Superior temporal gyrus (tissue), 1 donor: ENCODE measurements around the gene OFD1.

Experiments
- DNase-seq: peaks from one replicate; pipeline ENCODE4 v3.0.0-alpha.2; 2016; ENCODE audit errors: extremely low spot score

Gene OFD1, protein sequence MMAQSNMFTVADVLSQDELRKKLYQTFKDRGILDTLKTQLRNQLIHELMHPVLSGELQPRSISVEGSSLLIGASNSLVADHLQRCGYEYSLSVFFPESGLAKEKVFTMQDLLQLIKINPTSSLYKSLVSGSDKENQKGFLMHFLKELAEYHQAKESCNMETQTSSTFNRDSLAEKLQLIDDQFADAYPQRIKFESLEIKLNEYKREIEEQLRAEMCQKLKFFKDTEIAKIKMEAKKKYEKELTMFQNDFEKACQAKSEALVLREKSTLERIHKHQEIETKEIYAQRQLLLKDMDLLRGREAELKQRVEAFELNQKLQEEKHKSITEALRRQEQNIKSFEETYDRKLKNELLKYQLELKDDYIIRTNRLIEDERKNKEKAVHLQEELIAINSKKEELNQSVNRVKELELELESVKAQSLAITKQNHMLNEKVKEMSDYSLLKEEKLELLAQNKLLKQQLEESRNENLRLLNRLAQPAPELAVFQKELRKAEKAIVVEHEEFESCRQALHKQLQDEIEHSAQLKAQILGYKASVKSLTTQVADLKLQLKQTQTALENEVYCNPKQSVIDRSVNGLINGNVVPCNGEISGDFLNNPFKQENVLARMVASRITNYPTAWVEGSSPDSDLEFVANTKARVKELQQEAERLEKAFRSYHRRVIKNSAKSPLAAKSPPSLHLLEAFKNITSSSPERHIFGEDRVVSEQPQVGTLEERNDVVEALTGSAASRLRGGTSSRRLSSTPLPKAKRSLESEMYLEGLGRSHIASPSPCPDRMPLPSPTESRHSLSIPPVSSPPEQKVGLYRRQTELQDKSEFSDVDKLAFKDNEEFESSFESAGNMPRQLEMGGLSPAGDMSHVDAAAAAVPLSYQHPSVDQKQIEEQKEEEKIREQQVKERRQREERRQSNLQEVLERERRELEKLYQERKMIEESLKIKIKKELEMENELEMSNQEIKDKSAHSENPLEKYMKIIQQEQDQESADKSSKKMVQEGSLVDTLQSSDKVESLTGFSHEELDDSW

DNA sequence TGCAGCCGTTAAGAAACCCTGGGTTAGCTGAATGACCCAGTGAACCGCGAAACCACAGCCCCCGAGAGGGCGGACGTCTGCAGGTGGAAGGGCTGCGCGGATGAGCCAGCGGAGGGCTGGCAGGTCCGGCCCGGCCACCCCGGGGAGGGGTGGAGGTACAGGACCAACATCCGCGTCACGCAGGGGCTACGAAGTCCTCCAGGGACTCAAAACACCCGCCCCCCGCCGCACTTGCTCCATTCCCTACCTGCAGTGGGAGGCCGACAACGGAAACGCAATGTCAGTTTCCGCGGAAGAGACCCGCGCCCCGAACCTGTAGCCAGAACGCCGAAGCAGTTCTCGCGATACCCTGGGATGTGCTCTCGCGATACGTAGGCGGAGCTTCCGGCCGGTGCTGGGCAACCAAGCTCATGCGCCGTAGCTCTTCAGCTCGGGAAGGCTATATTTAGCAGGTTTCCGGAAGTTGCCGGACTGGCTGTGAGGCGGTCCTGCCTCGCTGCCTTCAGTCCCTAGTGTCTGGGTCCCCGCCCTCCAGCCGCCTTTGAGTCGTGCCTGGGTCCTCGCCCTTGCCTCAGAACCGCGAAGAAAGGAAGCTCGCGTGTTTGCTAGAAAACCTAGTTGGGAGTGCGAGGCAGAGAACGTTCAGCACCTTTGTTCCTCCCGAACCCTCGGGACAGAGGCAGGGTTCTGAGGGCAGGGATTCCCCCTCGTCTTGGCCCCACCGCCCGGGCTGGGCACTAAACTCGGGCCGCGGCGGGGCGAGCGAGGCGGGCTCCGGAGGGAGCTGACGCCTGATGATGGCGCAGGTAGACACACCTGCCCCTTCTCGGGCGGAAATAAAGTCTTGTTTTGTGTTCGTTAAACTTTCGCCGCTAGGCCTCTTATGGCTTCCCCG is at the start of gene OFD1, which contains the start of gene TRAPPC2:
Gene OFD1, plus strand, starts transcription at position 471 of the 895 bp plus-strand sequence. Its CDS starts 324 bp downstream, at position 795.
Gene TRAPPC2, minus strand, starts transcription at position 343 of the 895 bp plus-strand sequence. CDS start 14,657 bp downstream, outside the sequence.
- DNase-seq: peak; percentile 91

- no peak for DNase-seq
Measured at GRCh38 chrX:13685126-13685763, 49.3 kb upstream of the OFD1 start.

DNA sequence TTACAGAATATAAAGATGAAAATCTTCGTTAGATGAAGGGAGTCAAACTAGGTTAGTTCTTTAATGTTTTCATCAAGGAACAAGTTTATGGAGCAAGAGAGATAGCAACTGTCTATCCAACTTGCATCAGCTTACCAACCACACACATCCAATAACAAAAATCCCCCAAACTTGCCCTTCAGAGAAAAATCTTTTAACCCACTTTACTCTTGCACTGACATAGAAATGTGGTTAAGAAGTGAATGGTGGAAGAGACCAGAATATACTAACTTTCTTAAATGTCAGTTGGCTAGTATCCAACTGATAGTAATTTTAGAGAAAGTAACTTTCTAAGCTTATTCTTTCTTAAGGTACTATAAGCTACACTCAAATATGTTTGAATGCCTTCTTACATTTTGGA is 47.3 kb upstream of the OFD1 start:
- no peak for DNase-seq

- DNase-seq: peak; percentile 51
Measured at GRCh38 chrX:13688384-13688957, 46.1 kb upstream of the OFD1 start.

GRCh38 chrX:13688958-13689740 is 45.4 kb upstream of the OFD1 start, which contains the start of gene RAB9A:
TSS of gene RAB9A (plus strand) at chrX:13689128. CDS start at chrX:13708747, 19,619 bp downstream.
- DNase-seq: no peak

- peak; percentile 51 for DNase-seq
Measured at GRCh38 chrX:13689741-13690211, 44.8 kb upstream of the OFD1 start.

GRCh38 chrX:13690836-13691235 is 43.7 kb upstream of the OFD1 start:
- DNase-seq: no peak

- DNase-seq: no peak
Measured at GRCh38 chrX:13691841-13692371, 42.6 kb upstream of the OFD1 start.

- no peak for DNase-seq
Measured at GRCh38 chrX:13692771-13693231, 41.7 kb upstream of the OFD1 start.

DNA sequence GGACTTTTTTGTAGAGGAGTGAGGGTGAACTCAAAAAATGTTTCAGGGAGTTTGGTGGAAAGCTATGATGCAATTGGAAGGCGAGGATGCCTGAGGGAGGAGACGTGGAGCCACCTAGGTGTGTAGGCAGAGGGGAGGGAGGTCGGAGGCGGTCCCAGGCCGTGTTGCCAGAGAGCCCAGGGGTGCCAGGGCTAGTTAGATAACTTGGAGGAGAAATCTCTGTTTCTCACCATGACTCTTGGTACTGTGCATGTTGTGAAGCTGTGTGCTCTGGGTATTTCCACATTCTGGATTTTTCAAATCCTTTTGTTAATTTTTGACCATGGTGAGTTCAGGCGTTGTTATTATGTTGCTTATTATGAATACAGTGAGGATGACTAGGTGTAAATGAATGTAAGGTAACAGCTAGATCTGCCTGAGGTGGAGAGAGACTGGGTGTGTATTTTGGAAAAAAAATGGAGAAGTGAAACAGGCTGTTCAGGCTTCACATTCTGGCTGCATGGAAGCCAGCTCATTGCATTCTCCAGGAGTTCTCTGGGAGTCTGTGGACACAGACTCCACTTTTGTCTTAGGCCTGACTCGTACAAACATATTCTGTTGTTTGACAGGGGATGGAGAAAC is 41.1 kb upstream of the OFD1 start:
- DNase-seq: peak; percentile 26

- DNase-seq: no peak
Measured at GRCh38 chrX:13694359-13694758, 40.2 kb upstream of the OFD1 start.

GRCh38 chrX:13694983-13695382 is 39.6 kb upstream of the OFD1 start:
- DNase-seq: no peak

- no peak for DNase-seq
Measured at GRCh38 chrX:13695601-13696115, 38.9 kb upstream of the OFD1 start.

- no peak for DNase-seq
Measured at GRCh38 chrX:13697455-13697854, 37.1 kb upstream of the OFD1 start.

GRCh38 chrX:13697976-13698375 is 36.6 kb upstream of the OFD1 start:
- DNase-seq: no peak

- DNase-seq: no peak
Measured at GRCh38 chrX:13698432-13698831, 36.1 kb upstream of the OFD1 start.

GRCh38 chrX:13699183-13699826 is 35.2 kb upstream of the OFD1 start:
- no peak for DNase-seq

- DNase-seq: no peak
Measured at GRCh38 chrX:13700380-13700779, 34.2 kb upstream of the OFD1 start.
